OCI-M2 (cell line): Measurements from ENCODE around the gene TCF4.

Experiments used
- DNase-seq: peaks from one replicate; lab custom pipeline; 2025; ENCODE audit not compliant: unreplicated experiment; lab: John Stamatoyannopoulos, UW

The TCF4 gene

GRCh38 chr18:55356815-55357214 is 231.2 kb downstream of the TCF4 start:
- DNase-seq, result no peak

DNA sequence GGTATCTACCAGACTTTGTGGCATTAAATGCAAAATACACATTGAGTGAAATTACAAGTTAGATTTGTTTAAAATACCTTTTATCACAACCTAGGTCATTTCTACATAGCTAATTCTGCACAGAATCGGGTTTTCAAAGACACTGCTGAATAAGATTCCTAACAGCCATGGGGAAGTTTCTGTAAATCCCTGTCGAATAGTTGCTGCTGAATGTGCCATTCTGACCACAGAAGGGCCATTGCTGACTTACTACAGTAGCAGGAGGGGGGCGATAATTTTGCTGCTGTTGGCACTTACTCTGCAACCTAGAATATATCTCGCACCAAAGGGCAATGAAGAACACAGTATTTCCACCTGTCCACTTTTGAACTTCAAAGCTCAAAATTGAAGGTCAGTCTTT is 232.8 kb downstream of the TCF4 start:
- DNase-seq, result no peak

GRCh38 chr18:55354795-55355194 is 233.2 kb downstream of the TCF4 start:
- DNase-seq, result no peak

GRCh38 chr18:55353806-55354205 is 234.2 kb downstream of the TCF4 start:
- DNase-seq, result no peak

- DNase-seq, result no peak
Measured at GRCh38 chr18:55353391-55353790, 234.6 kb downstream of the TCF4 start.

GRCh38 chr18:55351980-55352714 is 235.8 kb downstream of the TCF4 start:
- no peak for DNase-seq

- no peak for DNase-seq
Measured at GRCh38 chr18:55351241-55351691, 236.7 kb downstream of the TCF4 start.

DNA sequence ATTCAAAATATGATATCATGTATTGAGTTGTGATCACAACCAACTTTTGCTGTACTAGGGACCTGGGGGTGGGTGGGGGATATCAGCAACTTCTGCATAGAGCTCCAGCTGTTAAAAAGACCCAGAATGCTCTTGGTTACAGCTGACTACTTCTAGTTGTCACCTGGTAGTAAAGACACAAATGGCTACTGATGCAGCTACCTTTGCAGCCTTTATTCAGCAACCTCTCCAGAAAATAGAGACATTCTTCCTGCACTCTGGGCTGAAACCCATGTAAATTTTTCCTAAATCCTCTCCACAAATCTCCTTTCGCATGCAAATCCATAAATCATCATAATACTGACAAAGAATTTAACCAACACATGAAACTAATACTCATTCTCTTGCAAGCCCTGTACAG is 238.3 kb downstream of the TCF4 start:
- no peak for DNase-seq

- DNase-seq, result no peak
Measured at GRCh38 chr18:55346961-55347740, 240.8 kb downstream of the TCF4 start.

- no peak for DNase-seq
Measured at GRCh38 chr18:55346387-55346786, 241.6 kb downstream of the TCF4 start.

DNA sequence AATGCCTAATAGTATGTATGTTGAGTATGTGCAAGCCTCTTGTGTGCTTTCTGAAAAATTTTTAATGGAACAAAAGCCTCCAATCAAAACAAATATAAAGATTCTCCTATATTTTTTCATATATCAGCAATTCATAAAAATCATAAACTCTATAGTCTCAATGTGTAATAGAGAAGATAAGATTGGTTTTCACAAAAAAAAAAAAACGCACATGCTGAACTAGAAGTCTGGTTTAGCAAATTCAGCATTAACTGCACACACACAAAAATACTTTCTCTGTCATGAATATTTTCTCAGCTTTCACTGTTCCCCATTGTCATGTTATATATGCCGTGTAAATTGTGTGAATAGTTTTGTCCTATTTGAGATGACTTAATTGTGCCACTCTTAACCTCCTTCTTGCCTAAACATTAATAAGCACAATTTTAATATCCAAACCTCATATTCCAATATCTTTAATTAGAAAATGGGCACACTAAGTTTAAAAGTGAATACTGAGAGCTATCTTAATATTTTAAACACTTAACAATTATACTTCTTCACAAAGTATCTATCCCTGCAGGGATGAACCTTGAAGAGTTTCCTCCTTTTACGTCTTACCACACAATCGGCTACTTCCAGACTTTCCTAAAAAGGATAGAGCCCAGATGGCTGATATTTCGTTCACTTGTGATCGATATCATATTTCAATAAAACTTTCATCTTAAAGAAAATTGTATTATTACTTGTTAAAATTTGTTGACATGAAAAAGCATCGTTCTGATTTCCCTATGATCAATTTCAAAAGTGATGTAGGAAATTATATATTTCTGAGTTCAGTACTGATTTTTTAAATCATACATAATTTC is 242.7 kb downstream of the TCF4 start:
- no peak for DNase-seq

GRCh38 chr18:55343396-55344073 is 244.5 kb downstream of the TCF4 start:
- no peak for DNase-seq

- no peak for DNase-seq
Measured at GRCh38 chr18:55340998-55341397, 247.0 kb downstream of the TCF4 start.

DNA sequence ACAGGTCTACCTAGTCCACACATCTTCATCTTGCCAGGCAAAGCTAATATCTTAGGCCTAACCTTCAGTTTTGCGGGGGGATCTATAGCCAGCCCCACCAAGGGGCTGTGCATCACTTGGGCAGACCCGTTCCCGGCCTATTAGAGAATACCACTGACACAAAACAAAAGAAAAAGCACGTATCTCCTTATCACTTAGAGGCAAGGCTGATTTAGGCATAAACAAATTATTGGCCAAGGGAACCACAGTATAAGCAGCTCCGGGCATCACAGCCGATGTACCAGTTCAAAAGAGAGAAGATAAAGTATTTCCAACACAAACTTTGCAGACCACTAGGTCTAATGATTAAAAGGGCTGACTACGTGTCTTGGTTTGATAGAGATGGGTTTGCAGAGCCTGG is 248.0 kb downstream of the TCF4 start:
- no peak for DNase-seq

- no peak for DNase-seq
Measured at GRCh38 chr18:55338978-55339650, 248.9 kb downstream of the TCF4 start.

- DNase-seq, result no peak
Measured at GRCh38 chr18:55337908-55338521, 250.0 kb downstream of the TCF4 start.

DNA sequence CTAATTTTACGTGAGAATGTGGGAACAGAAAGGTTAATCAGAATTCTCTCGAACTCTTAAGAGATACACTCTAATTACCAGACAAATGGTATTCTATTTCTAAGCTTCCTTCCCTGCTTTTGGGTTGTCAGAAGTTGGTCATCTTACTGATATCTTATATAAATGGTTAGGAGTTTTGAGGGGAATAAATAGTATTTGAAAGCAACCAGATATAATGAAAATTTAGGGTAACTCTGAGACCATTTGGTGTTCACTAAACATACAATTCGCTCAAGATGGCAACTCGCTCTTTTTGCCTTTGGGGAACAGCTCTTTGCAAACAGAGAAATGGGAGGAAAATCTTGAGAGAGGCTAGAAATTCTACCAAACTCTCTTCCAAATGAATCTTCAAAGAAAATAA is 250.9 kb downstream of the TCF4 start:
- no peak for DNase-seq

- no peak for DNase-seq
Measured at GRCh38 chr18:55336438-55337100, 251.4 kb downstream of the TCF4 start.

DNA sequence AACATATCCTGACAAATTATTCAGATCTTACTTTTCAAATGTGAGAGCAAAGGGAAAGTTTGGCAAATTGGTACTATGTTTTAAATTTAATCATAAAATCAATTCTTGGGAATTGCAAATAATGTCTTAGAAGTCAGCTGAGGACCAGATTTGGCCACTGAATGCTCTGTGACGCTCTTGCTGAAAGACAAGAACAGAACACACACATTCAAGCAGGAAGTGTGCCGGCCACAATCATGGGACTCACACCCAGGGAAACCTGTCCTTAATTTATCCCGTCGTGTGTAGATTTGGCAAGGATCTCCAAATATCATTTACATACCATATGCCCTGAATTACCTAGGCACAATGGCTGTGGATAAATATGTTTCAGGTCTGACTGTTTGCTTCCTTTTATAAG is 253.1 kb downstream of the TCF4 start:
- DNase-seq, result no peak
